GM21528 (cell line): ENCODE measurements around the gene ITIH1.

Experiments used
- ATAC-seq: cut with Tn5 transposase; IDR thresholded peaks from one replicate; pipeline ENCODE4 v1.9.1; 2021; ENCODE audit warnings: mild to moderate bottlenecking, moderate library complexity; ENCODE audit not compliant: unreplicated experiment, low FRiP score

The ITIH1 gene

DNA sequence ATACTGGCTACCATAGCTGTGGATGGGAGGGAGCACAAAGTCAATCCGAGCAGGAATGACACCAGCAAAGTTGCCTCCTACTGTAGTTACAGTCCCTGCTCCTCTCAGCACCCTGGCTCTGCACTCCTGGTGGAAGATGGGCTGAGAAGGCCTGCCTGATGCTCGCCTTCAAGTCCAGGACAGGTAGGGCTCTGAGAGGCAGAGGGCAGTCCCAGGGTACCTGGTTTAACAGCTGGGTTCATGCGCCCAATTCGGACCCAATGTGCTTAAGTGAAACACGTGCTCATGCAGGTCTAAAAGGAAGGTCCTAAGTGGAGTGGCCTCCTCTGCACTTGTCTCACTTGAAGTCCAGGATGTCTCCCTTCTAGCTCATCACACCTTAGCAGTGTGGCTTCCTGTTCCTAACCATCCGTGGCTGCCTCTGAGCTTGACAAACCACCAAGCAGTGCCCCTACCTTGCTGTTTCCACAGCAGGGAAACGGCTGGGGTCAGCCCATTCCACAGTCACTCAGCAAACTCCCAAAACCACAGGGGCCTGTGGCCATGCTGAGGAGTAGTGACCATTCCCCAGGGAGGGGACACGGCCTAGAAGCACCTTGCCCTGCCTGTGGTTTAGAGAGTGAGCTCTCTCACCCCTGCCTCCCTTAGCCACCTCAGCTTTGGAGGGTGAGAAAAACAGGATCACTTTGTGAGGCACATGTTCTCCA is 61.3 kb downstream of the ITIH1 start:
- no peak for ATAC-seq

DNA sequence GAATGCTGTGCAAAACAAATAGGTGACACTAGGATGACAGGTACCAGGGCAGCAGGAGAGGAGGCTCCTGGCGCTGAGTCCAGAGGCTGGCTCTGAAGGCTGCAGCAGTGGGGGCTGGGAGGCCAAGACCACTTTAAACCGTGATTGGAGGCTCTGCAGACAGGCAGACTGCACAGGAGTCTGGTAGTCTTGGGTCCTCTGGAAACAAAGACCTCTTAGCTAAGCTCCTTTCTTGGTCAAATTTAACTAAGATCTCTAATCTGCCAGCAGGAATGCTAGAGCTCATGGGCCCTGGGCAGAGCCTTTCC is 61.8 kb downstream of the ITIH1 start:
- ATAC-seq = no peak

DNA sequence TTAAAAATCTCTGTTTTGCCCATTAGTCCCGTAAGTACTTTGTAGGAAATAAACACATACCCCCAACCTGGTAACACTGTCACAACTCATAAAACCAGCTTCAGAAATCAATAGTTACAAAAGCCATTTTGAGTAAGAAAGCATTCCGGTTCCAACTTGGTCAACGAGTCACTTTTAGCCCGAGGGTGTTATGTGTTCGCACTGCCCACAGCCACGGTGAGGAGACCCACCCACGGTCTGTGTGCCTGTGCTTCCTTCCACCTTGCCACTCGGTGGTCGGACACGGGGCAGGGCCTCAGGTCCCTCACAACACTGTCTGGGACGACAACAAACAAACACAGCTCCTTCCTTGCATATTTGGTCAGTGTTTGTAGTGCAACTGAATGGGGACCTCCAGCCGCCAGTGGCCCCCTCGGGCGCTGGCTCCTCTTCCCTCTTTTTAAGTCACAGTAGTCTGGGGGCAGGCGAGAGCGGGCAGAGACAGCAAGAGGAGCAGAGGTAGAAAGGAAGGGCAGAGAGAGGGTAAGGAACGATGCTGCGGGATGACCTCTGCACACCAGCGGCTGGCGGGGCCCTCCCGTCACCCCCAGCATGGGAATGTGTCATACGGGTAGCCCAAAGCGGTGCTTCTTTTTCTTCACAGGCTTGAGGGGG is 62.6 kb downstream of the ITIH1 start:
- ATAC-seq = no peak

DNA sequence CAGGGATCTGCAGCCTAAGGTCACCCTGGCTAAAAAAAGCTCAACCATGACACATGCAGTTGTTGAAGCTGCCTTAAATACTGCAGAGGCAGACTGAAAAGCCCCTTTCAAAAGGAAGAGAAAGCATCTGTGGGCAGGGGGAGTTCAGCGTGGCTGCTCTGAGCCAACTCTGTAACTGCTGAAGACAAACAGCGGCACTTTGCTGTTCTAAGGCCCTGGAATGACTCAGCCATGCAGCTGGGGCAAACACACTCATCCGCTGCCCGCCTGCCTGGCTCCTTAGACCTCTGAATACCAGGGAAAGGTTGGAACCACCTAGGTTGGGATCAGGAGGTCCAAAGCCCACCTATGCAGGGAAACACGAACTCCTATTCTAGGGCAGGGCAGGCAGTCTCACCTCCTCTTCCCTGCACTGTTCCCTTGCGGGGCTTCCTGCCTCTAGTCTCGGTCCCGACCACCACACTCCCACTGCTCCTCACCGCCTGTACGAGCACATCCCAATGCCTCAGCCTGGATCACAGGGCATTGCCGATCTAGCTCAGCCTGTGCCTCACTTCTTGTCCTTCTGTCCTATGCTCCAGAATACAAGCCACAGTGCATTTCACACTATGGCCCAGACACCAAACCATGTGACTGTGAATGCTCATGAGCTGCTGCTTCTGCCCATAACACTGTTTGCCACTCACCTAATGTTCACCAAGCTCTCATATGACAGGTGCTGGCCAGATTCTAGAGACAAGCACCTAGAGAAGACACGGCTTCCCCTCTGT is 64.0 kb downstream of the ITIH1 start:
- ATAC-seq = no peak
